Stomach (tissue), 9 donors: ENCODE measurements around the gene NRK. TPM values are rescaled to one million over a fixed set of nuclear protein-coding genes. Genes with fewer than 3 reads are reported as not detected.

Experiments used
- DNase-seq, 2 donors: peaks; one replicate each; pipeline versions ENCODE4 v3.0.0 to v3.0.0-alpha.2; 2013 to 2019
- H3K27ac ChIP-seq, 5 donors: fragments of 200-600 bp in 4 of 5; sonication (generic) in 4 of 5; one replicate each; pipeline ENCODE4 v1.5.1; 2013 to 2019; ENCODE audit warnings: mild to moderate bottlenecking in 1 of 5, moderate library complexity in 1 of 5
- H3K27me3 ChIP-seq, 3 donors: fragments of 200-600 bp; sonication (generic); one replicate each; pipeline ENCODE4 v1.5.1; 2017 to 2019; ENCODE audit warnings: mixed run types in 1 of 3
- H3K36me3 ChIP-seq, 4 donors: fragments of 200-600 bp; sonication (generic); 1 replicate in 3 of 4; 2 replicates in 1 of 4; pipeline ENCODE4 v1.5.1; 2016 to 2019
- H3K4me1 ChIP-seq, 4 donors: fragments of 200-600 bp; sonication (generic); one replicate each; pipeline ENCODE4 v1.5.1; 2016 to 2019
- H3K4me3 ChIP-seq, 4 donors: fragments of 200-600 bp; sonication (generic) in 3 of 4; one replicate each; pipeline ENCODE4 v1.5.1; 2016 to 2019; ENCODE audit warnings: mild to moderate bottlenecking in 1 of 4
- H3K9me3 ChIP-seq, 4 donors: fragments of 200-600 bp; sonication (generic); one replicate each; pipeline ENCODE4 v1.5.1; 2016 to 2019
- CTCF ChIP-seq, 7 experiments: fragments of 450-650 bp in 4 of 7; fragments of 200-600 bp in 3 of 7; sonication (generic) in 3 of 7; IDR thresholded peaks; one replicate each; pipeline ENCODE4 v1.5.1; 2016 to 2019; ENCODE audit warnings: antibody characterized with exemption in 7 of 7, control low read depth in 2 of 7, mild to moderate bottlenecking in 1 of 7
- EP300 ChIP-seq: sonication (generic); formaldehyde crosslinking; IDR thresholded peaks from one replicate; pipeline ENCODE4 v1.6.1; 2017; ENCODE audit warnings: antibody characterized with exemption
- POLR2A ChIP-seq, 4 donors: fragments of 450-650 bp; IDR thresholded peaks; one replicate each; pipeline ENCODE4 v1.6.1; 2016; ENCODE audit warnings: antibody characterized with exemption in 4 of 4, control low read depth in 2 of 4, mild to moderate bottlenecking in 1 of 4, moderate library complexity in 1 of 4
- POLR2AphosphoS5 ChIP-seq, 3 donors: sonication (generic); formaldehyde crosslinking; IDR thresholded peaks; one replicate each; pipeline ENCODE4 v1.6.1; 2016; ENCODE audit warnings: antibody characterized with exemption in 3 of 3
- WGBS, 5 donors: extraction: QIAGEN DNeasy Blood & Tissue Kit in 3 of 5; methylation state at CpG; one replicate each; pipeline versions ENCODE4 v1.1.5 to v1.1.7; 2013 to 2018; 5-methylcytosine and 5-hydroxymethylcytosine counted together
- intact Hi-C: fragments of 100-400 bp; cut with DNase I; formaldehyde crosslinking; loops from one replicate; pipeline ENCODE4 v1.15.1; 2023; ENCODE audit warnings: low total_unique reads
- polyA plus RNA-seq, 3 donors: library from polyadenylated mRNA; stranded (reverse); fragments of 200-250 nt; gene quantifications; one replicate each; pipeline ENCODE4 v1.2.3, GENCODE V29; 2013
- total RNA-seq, 5 donors: library from RNA; depleted of rRNA; stranded (reverse); fragments of >200 nt; gene quantifications; one replicate each; pipeline versions ENCODE4 v1.1.0 to v1.2.3, GENCODE V29; 2014 to 2016
- donor health status: healthy with polysubstance abuse.
- donor health status: Bipolar disorder and iron deficiency.
- donor health status: healthy.

The NRK gene
- total and polyA plus RNA-seq, 8 donors: under 0.01 to 53.8 (median 0.29) TPM; not detected in 1

- no peak overlapping the region for H3K27ac ChIP-seq
- peak in 1 of 2 donors; percentile 39 for DNase-seq
- no peaks in the 10 kb centered on the region for H3K9me3 ChIP-seq
- no peaks in the 10 kb centered on the region for H3K4me1 ChIP-seq
- intact Hi-C loops: no loop called here
- no peaks in the 10 kb centered on the region for H3K27me3 ChIP-seq
- TF ChIP-seq POLR2AphosphoS5 (IDR thresholded peaks at IDR 0.05) (no peak), EP300 (no peak), POLR2A (IDR thresholded peaks at IDR 0.05) (no peak), CTCF (IDR thresholded peaks at IDR 0.05) (no peak)
- H3K36me3 ChIP-seq: no peaks in the 10 kb centered on the region
- 38 to 51% (median 41%) methylated on average over 3 of the region's 3 CpGs for WGBS, 5 donors
- no peak overlapping the region for H3K4me3 ChIP-seq
Observed at GRCh38 chrX:105882581-105883275, 60.4 kb downstream of the NRK start.

GRCh38 chrX:105894721-105895120 is 72.4 kb downstream of the NRK start:
- H3K4me1 ChIP-seq: no peaks in the 10 kb centered on the region
- no peak for DNase-seq
- no peaks in the 10 kb centered on the region for H3K9me3 ChIP-seq
- no peaks in the 10 kb centered on the region for H3K36me3 ChIP-seq
- no peaks in the 10 kb centered on the region for H3K27me3 ChIP-seq
- intact Hi-C loops: no loop called here
- no peak overlapping the region for H3K4me3 ChIP-seq
- no peak overlapping the region for H3K27ac ChIP-seq
- TF ChIP-seq POLR2A (IDR thresholded peaks at IDR 0.05): no peak
- no peak for TF ChIP-seq EP300
- no peak for TF ChIP-seq CTCF (IDR thresholded peaks at IDR 0.05)
- TF ChIP-seq POLR2AphosphoS5 (IDR thresholded peaks at IDR 0.05): no peak

GRCh38 chrX:105909576-105909975 is 87.2 kb downstream of the NRK start:
- intact Hi-C loops: no loop called here
- Histone ChIP-seq H3K4me1 (no peaks in the 10 kb centered on the region), H3K9me3 (no peaks in the 10 kb centered on the region), H3K36me3 (no peaks in the 10 kb centered on the region), H3K27ac (no peak overlapping the region), H3K27me3 (peaks cover 0 to 10% (median 0%) of the 10 kb centered on the region in 3 donors), H3K4me3 (no peak overlapping the region)
- WGBS, 5 donors: 82 to 97% (median 90%) methylated on average over 7 to 8 of the region's 8 CpGs
- no peak for TF ChIP-seq EP300
- no peak for TF ChIP-seq POLR2A (IDR thresholded peaks at IDR 0.05)
- no peak for DNase-seq

- H3K27me3 ChIP-seq: peaks cover 0 to 10% (median 0%) of the 10 kb centered on the region in 3 donors
- no peak for DNase-seq
- 37 to 57% (median 46%) methylated on average over 3 of the region's 3 CpGs for WGBS, 5 donors
- H3K4me3 ChIP-seq: no peak overlapping the region
- H3K36me3 ChIP-seq: no peaks in the 10 kb centered on the region
- no peak overlapping the region for H3K27ac ChIP-seq
- intact Hi-C loops: no loop called here
- H3K9me3 ChIP-seq: no peaks in the 10 kb centered on the region
- TF ChIP-seq POLR2A (IDR thresholded peaks at IDR 0.05): no peak
- no peak for TF ChIP-seq CTCF (IDR thresholded peaks at IDR 0.05)
- TF ChIP-seq EP300: no peak
- TF ChIP-seq POLR2AphosphoS5 (IDR thresholded peaks at IDR 0.05): no peak
- H3K4me1 ChIP-seq: no peaks in the 10 kb centered on the region
Observed at GRCh38 chrX:105910563-105911105, 88.3 kb downstream of the NRK start.

GRCh38 chrX:105945266-105945665 is 122.9 kb downstream of the NRK start:
- H3K9me3 ChIP-seq: peaks cover 0 to 8% (median 0%) of the 10 kb centered on the region in 4 donors
- H3K27me3 ChIP-seq: peaks cover 0 to 3% (median 0%) of the 10 kb centered on the region in 3 donors
- no peak overlapping the region for H3K27ac ChIP-seq
- intact Hi-C loops: no loop called here
- no peak for DNase-seq
- WGBS, 5 donors: 69 to 88% (median 81%) methylated on average over 3 of the region's 3 CpGs
- TF ChIP-seq POLR2A (IDR thresholded peaks at IDR 0.05): no peak
- TF ChIP-seq CTCF (IDR thresholded peaks at IDR 0.05): no peak
- TF ChIP-seq EP300: no peak
- TF ChIP-seq POLR2AphosphoS5 (IDR thresholded peaks at IDR 0.05): no peak
- no peak overlapping the region for H3K4me3 ChIP-seq
- no peaks in the 10 kb centered on the region for H3K4me1 ChIP-seq
- no peaks in the 10 kb centered on the region for H3K36me3 ChIP-seq
